Dermis blood vessel endothelial cell (primary cell): ENCODE results near the gene PTPRG. TPM values are rescaled to one million over a fixed set of nuclear protein-coding genes. Genes with fewer than 3 reads are reported as not detected.
"Not testable (repeated sequence)": the region's sequence is repeated elsewhere in the genome, so short reads cannot be mapped to it uniquely, and the experiment has no call there.

ENCODE experiments used
- DNase-seq: peaks from one replicate; pipeline ENCODE4 v3.0.0; 2010
- total RNA-seq: library from RNA; depleted of rRNA; stranded (reverse); fragments of >200 nt; gene quantifications from 2 replicates; pipeline ENCODE4 v1.2.3, GENCODE V29; 2014

PTPRG gene
- total RNA-seq, 1 donor from 2014 or later, result 26.0 TPM

DNA sequence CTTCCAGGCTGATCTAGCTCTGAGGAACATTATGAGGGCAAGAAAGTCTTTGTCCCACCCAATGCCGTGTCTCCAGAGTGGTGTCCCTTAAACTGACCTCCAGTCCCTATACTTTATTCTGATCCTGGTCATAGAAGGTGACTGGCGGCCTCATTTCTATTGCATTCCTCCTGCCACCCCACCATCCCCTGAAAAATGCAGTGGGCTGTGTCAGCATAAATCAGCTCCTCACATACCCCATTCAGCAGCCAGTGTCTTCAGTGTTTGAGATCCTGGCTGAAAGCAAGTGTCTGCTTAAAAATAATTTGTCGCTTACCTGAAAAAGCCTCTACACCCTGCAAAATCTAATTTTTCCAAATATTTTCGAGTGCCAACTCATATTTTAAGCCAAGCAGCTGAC, 465.9 kb downstream of the PTPRG start:
- no peak for DNase-seq

DNA sequence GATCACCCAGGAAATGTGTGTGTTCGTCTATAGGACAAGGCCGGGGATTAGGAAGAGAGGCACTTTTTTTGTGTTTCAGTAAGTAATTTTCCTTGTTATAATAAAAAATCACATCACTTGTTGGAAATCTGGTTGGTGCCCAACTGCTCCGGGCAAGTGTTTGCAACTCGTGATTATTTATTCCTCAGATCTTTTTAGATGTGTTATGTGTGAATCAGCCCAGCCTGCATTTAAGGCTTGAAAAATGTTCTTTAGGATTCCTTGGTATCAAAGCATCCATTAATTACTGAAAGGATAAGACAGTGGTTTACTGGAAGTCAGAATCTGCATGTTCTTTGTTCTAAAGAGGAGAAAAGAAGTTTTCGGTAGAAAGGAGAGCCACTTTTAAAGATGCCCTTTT, 466.4 kb downstream of the PTPRG start:
- no peak for DNase-seq

DNA sequence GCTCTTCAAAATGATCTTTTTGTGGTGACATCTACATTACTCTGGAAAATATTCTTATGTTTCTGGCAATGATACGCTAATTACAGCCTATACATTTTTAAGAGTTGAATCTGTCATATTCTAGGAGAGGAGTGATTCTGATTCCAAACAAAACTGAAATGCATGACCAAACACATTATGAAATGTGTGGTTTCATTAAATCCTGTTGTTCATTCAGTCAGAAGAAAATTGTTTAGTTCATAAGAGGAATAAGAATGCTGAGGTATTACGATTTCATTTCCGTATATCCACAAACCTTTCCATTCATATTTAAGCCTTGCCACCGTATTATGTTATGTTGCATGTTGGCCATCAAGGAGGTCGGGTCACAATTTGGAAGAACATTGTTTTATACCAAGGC, 466.9 kb downstream of the PTPRG start:
- DNase-seq, result no peak

DNA sequence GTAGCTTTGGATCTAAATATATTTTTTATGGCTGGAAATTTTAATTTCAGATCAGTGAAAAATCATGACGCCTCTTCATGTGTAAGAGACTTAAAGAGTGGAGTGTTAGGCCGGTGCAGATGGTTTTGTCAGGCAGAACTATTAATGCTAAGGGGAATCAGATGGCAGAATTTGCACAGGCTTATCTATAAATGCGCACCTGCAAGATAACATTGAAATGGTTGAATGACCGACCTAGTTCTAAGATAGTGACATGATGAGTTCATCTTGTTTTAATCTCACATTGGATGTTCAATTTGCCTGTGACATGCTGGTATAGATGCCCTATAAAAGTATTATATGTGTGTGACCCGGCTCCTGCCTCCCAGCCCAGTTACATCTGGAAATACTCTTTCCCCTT, 471.4 kb downstream of the PTPRG start:
- DNase-seq, result no peak

DNA sequence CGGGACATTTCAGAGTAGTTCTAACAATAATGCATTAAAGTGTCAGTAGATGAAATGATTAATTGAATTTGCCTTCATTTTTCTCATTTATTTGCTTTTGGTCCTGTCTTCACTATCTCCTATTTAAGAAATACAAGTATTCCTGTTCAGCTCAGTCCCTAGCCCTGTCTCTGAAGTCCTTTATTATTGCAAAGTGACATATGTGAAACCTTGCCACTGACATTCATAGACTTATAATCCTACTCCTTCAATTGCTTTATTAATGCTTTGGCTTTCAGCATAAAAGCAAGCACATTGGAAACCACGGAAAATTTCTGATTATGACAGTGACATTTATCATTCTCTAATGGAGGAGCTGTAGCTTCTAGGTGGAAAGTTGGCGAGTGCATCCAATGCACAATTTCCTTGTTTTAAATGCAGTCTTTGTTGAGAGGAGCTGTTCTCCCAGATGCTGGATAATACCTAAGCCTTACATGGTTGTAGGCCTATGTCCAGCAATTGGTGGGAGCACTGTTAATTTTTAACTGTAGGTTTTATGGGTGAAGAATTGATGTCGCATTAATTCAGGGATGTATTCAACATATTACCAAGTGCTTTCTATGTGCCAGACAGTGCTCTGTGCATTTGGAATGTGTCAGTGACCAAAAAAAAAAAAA, 474.2 kb downstream of the PTPRG start:
- no peak for DNase-seq

DNA sequence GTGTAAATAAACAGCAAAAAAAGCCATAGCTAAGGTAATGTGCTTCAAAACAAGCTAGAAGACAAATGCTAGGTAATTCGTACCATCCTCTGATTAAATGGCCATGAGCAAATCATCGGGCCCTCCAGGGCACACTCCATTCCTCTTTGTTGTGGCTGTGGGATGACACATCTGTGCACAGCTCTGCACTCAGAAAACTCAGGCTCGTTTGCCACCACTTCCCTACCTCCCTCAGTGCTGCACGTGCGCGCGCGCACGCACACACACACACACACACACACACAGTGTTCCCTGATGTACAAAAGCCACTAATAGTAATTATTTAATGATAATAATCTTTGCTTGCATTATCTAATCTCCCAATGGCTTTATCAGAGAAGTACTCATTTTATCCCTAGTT, 475.4 kb downstream of the PTPRG start:
- DNase-seq, result no peak

DNA sequence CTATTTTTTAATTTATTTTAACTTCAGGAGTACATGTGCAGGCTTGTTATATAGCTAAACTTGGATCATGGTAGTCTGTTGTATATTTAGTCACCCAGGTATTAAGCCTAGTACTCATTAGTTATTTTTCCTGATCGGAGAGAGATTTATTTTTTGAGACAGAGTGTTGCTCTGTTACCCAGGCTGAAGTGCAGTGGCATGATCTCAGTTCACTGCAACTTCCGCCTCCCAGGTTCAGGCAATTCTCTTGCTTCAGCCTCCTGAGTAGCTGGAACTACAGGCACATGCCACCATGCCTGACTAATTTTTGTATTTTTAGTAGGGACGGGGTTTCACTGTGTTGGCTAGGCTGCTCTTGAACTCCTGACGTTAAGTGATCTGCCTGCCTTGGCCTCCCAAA, 477.4 kb downstream of the PTPRG start:
- DNase-seq, result not testable (repeated sequence)

DNA sequence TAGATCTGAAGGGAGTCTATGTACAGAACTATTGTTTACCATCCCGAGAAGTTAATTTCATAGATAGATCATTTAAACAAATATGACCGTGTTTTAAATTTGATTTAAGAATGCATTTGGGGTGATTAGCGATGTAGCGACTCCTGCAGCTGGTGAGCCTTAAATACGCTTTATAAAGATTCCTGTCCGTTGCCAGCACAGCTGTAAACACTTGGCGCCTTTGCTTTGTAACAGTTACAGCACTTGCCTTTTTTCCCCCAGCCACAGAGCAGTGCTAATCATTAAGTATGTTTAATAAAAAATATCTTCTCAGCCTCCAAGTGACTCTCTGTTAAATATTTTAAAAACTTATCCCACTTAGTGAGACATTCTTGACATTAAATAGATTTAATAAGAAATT, 478.2 kb downstream of the PTPRG start:
- DNase-seq, result no peak

DNA sequence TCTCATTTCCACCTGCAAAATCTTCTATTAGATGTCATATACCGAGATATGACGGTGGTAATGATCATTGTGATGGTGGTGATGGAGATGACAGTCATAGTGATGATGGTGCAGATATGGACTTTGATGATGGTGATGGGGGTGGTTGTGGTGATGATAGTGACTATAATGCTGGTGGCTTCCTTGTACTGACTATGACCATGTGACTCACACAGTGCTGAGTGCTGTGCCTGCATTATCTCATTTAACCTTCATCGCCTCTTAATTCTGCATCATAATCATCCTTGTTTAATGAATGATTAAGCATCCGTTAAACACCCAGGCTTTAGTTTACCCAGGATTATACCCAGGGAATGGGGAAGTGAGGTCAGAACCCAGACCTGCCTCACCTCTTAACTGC, 480.3 kb downstream of the PTPRG start:
- DNase-seq, result no peak

DNA sequence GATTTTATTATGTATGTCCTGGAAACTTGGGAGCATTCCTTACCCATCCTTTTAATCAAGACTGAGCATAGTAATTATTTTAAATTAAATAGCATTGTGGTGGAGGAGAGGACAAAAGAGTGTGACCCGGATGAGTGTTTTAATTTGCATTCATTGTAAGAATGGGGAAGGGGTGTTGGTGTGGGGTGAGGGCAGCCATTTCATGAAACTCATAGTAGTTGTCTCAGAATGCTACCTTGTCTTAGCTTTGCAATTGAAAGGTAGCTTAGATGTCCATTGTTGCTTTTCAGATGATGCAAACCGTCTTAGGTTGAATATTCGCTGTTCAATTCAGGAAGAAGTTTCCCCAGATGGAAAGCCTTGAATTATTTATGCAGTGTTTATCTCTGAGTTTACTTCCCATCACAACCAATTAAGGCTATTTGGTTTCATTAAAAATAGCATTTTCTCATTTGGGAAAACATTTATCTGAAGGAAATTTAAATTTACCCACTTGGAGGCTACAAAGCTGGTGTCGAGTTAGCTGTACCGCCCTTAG, 483.6 kb downstream of the PTPRG start:
- no peak for DNase-seq

DNA sequence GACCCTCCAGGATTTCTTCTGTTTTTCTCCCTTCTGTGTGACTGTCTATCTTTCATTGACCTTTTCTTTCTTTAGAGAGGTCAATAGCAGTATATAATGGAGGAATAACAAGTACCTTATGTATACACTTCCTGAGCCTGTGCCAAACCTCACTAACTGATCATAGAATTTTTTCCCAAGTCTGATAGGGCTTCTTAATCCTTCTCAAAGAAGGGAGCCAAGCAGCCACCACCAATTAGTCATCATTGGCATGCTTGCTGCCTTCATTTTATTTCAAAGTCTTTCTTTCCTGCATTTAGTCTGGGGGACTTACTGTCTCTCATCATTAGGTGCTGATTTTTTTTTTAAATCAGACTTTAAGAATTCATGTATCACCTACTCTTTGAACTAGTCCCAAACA, 485.0 kb downstream of the PTPRG start:
- DNase-seq, result no peak

DNA sequence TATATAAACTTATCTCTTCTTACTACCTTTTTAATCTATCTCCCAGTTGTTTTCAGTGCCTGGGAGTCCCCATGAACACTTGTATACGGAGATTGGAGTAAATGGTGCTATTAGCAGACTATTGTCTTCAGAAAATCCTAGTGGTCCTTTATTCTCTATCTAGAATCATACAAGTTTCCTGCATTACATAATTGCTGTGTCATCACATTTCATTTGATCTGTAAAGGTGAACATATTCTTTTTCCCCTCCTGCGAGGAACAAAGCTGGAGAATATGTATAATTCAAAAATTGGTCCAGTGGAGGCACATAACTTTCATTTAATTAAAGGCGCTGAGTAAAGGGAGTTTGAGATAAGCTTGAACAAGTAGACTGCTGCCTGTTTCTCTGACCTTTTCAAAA, 487.2 kb downstream of the PTPRG start:
- DNase-seq, result no peak

DNA sequence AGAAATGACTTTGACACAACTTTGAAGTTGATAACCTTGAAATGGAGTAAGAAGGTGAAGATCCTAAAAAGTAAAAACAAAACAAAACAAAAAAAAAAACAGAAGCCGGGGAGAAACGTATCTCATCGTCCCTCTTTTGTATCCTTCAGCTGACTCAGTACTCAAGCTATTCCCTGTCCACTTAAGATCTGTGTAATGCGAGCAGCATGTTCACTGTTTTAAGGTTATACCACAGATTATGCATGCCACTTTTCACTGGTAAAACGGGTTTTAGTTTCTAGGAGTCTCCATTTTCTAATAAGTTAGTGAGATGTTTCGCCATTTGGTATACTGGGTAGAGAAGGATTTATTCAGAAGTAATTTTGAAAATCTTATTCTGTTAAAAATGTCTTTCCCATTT, 487.7 kb downstream of the PTPRG start:
- DNase-seq, result no peak

DNA sequence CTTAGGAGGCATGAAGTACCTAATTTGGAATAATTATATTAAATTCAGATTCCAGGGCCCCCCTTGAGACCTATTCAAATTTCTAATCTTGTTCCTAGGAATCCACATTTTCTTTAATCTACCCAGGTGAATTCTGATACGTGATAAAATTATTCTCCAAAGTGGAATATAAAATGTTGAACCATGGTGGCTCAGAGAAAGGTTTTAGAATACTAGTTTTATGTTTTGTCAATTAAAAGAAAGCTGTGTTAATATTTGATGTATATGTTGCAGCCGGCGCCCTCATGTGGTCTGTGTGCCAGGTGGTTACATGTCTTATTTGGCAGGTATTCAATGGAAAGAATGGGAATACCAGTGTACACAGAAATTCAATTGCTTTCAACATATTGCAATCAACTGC, 490.1 kb downstream of the PTPRG start:
- peak; percentile 69 for DNase-seq

DNA sequence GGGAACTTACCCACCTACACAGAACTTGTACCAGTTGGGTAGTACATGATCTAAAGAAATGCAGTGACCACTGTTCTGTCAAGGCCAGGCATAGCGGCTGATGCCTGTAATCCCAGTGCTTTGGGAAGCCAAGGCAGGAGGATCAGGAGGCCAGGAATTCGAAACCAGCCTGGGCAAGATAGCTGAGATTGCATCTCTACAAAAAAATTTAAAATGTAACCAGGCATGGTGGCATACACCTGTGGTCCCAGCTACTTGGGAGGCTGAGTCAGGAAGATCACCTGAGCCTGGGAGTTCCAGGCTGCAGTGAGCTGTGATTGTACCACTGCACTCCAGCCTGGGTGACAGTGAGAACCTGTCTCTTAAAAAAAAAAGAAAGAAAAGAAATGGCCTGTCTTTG, 491.0 kb downstream of the PTPRG start:
- DNase-seq, result no peak

DNA sequence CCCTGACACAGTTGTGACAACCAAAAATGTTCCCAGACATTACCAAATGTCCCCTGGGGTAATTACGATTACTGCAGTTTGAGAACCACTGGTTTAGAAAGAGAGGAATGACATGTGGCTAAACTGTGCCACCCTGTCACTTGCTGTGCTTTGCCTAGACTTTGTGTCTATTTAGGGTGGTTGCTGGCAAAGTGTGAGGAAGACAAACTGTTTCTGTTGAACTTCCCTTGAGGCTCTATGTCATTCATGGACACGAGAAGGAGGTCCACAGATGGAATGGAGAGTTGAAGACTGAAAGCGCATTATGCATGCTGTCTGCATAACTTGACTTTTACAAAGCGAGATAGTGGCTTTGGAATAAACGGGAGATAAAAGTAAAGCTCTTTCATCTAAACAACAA, 495.3 kb downstream of the PTPRG start:
- no peak for DNase-seq

DNA sequence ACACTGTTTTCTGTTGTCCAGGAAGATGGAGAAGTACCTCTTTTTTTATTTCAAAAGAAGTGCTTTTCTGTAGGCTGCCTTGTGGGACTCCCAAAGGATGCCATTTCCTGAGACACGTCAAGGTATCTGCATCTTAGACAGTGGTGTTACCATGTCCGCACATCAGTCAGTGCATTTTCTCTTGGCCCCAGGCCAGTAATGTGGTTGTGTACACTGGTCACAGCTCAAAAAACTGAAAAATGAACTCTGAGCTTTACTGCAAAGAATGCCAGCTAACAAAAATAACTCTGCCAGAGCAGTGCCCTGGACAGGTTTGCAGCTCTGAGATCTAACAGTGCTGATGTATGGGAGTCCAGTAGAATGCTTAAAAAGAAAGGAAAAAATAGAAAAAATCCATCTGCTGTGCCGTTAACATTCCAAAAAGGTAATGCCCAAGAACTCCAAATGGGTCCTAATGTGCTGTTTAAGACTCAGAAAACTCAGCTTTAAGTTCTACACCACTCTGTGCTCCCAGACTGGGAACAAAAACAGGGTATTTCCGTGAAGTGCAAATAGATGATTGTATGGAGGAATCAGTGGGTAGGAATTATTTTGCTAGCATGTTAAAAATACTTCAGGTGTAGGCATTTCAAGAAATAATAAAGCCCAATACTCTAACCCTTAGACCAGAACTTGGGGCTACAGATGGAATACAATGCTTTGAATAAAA, 496.1 kb downstream of the PTPRG start:
- no peak for DNase-seq

DNA sequence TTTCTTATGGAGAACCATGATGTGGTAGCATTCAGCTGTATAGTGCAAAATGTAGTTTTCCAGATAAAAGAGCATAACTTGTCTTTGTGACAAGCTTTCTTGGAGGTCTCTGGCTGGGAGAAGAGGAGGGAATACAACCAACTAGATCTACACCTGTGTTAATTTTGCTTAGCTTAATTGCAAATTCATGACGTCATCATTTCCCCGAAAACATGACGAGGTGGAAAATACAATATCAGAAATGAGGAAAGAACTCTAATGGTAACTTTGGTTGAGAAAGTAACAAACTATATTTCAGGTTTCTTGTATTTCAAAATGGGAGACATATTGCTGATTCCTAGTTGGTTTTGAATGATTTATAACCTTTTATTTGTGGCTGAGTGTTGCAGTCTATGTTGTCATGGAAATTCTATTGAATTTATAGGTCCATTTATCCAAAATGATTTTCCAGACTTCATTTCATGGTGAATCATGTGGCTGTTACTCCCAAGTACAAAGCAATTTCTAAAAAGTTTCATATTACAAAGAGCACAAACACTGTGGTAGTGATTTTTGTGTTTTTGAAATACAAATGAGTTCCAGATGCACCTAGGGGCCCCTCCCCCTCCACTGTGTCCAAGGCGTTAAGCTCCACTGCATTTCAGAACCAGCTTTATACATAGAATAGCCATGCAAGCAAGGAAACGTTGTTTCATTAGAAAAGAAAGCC, 504.8 kb downstream of the PTPRG start:
- DNase-seq, result no peak

DNA sequence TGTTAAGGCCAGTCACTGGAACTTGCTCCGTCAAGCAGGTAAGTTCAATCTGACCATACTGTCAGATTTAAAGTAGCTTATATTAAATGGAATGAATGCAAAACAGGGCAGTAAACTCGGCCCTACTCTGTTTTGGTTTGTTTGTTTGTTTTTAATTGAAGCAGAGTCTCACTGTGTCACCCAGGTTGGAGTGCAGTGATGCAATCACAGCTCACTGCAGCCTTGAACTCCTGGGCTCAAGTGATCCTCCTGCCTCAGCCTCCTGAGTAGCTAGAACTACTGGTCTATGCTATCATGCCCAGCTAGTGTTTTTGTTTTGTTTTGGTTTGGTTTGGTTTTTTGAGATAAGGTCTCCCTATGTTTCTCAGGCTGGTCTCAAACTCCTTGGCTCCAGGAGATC, 507.0 kb downstream of the PTPRG start:
- no peak for DNase-seq

DNA sequence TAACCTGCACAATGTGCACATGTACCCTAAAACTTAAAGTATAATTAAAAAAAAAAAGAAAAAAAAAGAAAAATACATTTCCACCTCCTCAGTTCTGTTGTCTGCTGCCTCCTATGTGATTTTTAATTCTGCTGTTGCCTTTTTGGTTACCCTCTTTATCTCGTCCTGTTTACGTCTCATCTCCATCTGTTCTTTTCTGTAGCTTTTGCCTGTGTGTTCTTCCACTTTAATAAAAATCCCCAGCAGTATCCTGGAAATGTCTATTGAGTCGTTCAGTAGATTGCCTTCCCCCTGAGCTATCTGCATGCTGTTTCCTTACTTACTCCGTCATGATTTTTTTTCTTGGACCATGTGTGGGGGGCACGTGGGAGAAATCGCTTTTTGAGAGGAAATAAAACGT, 509.5 kb downstream of the PTPRG start:
- DNase-seq, result no peak

DNA sequence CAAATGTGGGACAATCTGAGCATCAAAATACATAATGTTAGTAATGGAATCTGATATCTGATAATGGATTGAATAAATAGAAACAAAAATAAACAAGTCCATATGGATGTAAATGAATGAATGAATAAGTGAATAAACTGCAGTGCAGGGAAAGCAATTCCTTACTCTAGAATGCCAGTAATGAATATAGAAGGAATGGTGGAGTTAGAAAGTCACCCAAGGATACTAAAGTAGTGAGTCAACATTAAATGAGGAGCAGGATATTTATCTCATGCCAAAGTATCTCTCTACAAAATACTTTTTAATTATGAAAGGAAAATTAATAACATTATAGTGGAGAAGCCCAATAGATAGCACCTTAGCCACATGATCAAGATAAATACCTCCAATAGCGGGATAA, 511.7 kb downstream of the PTPRG start:
- no peak for DNase-seq

DNA sequence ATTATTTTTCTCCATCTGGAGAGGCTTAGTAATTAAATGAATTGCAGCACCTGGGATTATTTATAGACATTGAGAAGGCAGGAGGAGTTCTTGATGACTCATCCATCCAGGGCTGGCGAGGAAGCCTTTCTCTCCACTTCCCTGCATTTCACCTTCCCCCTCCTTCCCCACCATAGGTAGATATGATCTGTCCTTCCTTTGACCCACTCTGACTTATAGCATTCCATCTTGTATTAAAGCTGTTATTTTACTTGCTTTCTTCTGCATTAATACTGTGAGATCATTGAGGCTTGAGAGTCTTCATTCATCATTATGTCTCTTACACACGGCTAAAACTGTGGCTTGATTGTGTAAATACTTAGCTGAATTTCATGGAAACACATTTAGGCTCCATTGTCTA, 523.2 kb downstream of the PTPRG start:
- peak; percentile 13 for DNase-seq

DNA sequence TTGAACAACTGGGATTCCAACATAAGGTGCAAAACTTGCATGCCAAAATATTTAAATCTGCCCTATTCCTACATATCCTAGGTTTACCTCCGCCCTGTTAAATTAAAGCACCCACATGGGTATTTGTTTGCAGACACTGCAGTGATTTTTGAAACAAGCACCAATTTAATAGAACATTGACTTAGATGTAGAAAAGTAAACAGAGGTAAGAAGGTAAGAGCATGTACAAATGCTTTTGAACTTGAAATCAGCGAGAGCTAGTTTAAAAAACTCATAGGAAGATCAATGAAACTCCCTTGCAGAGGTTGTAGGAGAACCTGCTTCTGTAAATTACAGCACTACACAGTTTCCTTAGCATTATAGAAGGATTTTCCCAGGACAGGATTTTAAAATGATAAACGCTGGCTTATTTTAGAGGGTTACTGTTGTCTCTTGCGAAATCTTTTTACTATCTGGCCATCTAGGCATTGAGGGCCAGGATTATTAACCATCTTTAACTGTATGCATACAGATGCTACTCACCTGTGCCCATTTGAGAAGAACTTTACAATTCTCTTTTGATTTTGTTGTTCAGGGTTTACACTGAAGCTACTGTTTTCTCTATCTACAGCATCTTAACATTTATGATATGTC, 527.2 kb downstream of the PTPRG start:
- no peak for DNase-seq
